Fibroblast of skin of back (primary cell): Measurements from ENCODE around the gene VGLL4.
"Not testable (repeated sequence)": the region's sequence is repeated elsewhere in the genome, so short reads cannot be mapped to it uniquely, and the experiment has no call there.

Experiments
- DNase-seq: peaks from one replicate; pipeline ENCODE4 v3.0.0-alpha.2; 2013

The VGLL4 gene

GRCh38 chr3:11530153-11530721, 113.5 kb downstream of the VGLL4 start:
- DNase-seq, result peak; percentile 97

- DNase-seq, result no peak
These were observed 114.4 kb downstream of the VGLL4 start for GRCh38 chr3:11529281-11529680.

- DNase-seq, result not testable (repeated sequence)
These were observed 117.6 kb downstream of the VGLL4 start for GRCh38 chr3:11526121-11526520.

- no peak for DNase-seq
These were observed 120.1 kb downstream of the VGLL4 start for GRCh38 chr3:11523572-11524101.

- no peak for DNase-seq
These were observed 120.7 kb downstream of the VGLL4 start for GRCh38 chr3:11522953-11523571.

GRCh38 chr3:11522398-11522715, 121.4 kb downstream of the VGLL4 start:
- no peak for DNase-seq

- no peak for DNase-seq
These were observed 122.5 kb downstream of the VGLL4 start for GRCh38 chr3:11521167-11521566.

- no peak for DNase-seq
These were observed 126.1 kb downstream of the VGLL4 start for GRCh38 chr3:11517601-11518000.

GRCh38 chr3:11514191-11514821, 129.4 kb downstream of the VGLL4 start:
- peak; percentile 96 for DNase-seq

GRCh38 chr3:11513817-11514135, 129.9 kb downstream of the VGLL4 start:
- DNase-seq, result no peak

- not testable (repeated sequence) for DNase-seq
These were observed 130.4 kb downstream of the VGLL4 start for GRCh38 chr3:11513125-11513816.

- DNase-seq, result not testable (repeated sequence)
These were observed 132.1 kb downstream of the VGLL4 start for GRCh38 chr3:11511606-11512005.

- DNase-seq, result no peak
These were observed 133.4 kb downstream of the VGLL4 start for GRCh38 chr3:11510356-11510755.

- no peak for DNase-seq
These were observed 133.7 kb downstream of the VGLL4 start for GRCh38 chr3:11510001-11510340.

- DNase-seq, result peak; percentile 92
These were observed 134.3 kb downstream of the VGLL4 start for GRCh38 chr3:11509173-11510000.

GRCh38 chr3:11508346-11509172, 135.2 kb downstream of the VGLL4 start:
- no peak for DNase-seq

GRCh38 chr3:11507719-11508118, 136.0 kb downstream of the VGLL4 start:
- DNase-seq, result no peak
